Mesenchymal stem cell (in vitro differentiated cells and primary cell): ENCODE data around the gene REXO5.

Source experiments
- DNase-seq: peaks from one replicate; pipeline ENCODE4 v3.0.0-alpha.2; 2013
- H2AFZ ChIP-seq: one replicate; pipeline ENCODE4 v1.6.1; 2013; ENCODE audit warnings: low read depth, mild to moderate bottlenecking, control low read depth, inconsistent platforms, low read length, moderate library complexity
- H2AK5ac ChIP-seq: 2 replicates; pipeline ENCODE4 v1.6.1; 2013; ENCODE audit warnings: low read length, moderate library complexity, mild to moderate bottlenecking, inconsistent platforms; ENCODE audit not compliant: severe bottlenecking
- H2BK120ac ChIP-seq: one replicate; pipeline ENCODE4 v1.6.1; 2013; ENCODE audit warnings: low read depth, mild to moderate bottlenecking, inconsistent platforms, low read length, moderate library complexity
- H2BK12ac ChIP-seq, 2 experiments: one replicate each; pipeline ENCODE4 v1.6.1; 2013; ENCODE audit warnings: inconsistent platforms in 2 of 2, low read length in 2 of 2, mild to moderate bottlenecking in 2 of 2, moderate library complexity in 2 of 2, control low read depth in 1 of 2
- H2BK15ac ChIP-seq: one replicate; pipeline ENCODE4 v1.6.1; 2013; ENCODE audit warnings: mild to moderate bottlenecking, low read depth, inconsistent platforms; ENCODE audit not compliant: poor library complexity, severe bottlenecking
- H2BK5ac ChIP-seq: 2 replicates; pipeline ENCODE4 v1.6.1; 2013; ENCODE audit warnings: low read depth, mild to moderate bottlenecking, low read length, control low read depth, inconsistent platforms; ENCODE audit not compliant: poor library complexity, severe bottlenecking
- H3K14ac ChIP-seq, 2 experiments: one replicate each; pipeline ENCODE4 v1.6.1; 2013; ENCODE audit warnings: inconsistent platforms in 2 of 2, low read length in 2 of 2, control low read depth in 1 of 2, mild to moderate bottlenecking in 1 of 2, moderate library complexity in 1 of 2
- H3K18ac ChIP-seq, 2 experiments: one replicate each; pipeline ENCODE4 v1.6.1; 2013; ENCODE audit warnings: inconsistent platforms in 2 of 2, low read length in 2 of 2, control low read depth in 1 of 2, low read depth in 1 of 2, mild to moderate bottlenecking in 1 of 2
- H3K23ac ChIP-seq, 2 experiments: one replicate each; pipeline ENCODE4 v1.6.1; 2013; ENCODE audit warnings: inconsistent platforms in 2 of 2, low read length in 2 of 2, mild to moderate bottlenecking in 2 of 2, moderate library complexity in 2 of 2, control low read depth in 1 of 2
- H3K27ac ChIP-seq: 2 replicates; pipeline ENCODE4 v1.5.1; 2013; ENCODE audit warnings: mild to moderate bottlenecking, moderate library complexity, low read length, control low read depth, inconsistent platforms; ENCODE audit not compliant: poor library complexity, severe bottlenecking
- H3K27me3 ChIP-seq, 2 experiments: 2 replicates each; pipeline versions ENCODE4 v1.6.1 to v1.7.0; 2013; ENCODE audit warnings: low read length in 2 of 2, mild to moderate bottlenecking in 2 of 2, moderate library complexity in 2 of 2, control low read depth in 1 of 2, inconsistent platforms in 1 of 2; ENCODE audit not compliant: control insufficient read depth in 1 of 2, insufficient read depth in 1 of 2
- H3K36me3 ChIP-seq, 2 experiments: 2 replicates each; pipeline versions ENCODE4 v1.6.1 to v1.7.0; 2013; ENCODE audit warnings: low read length in 2 of 2, control low read depth in 1 of 2, inconsistent platforms in 1 of 2, low read depth in 1 of 2, mild to moderate bottlenecking in 1 of 2; ENCODE audit not compliant: insufficient read depth in 2 of 2, control insufficient read depth in 1 of 2
- H3K4ac ChIP-seq, 2 experiments: one replicate each; pipeline ENCODE4 v1.6.1; 2013; ENCODE audit warnings: inconsistent platforms in 2 of 2, low read length in 2 of 2, mild to moderate bottlenecking in 2 of 2, moderate library complexity in 2 of 2, control low read depth in 1 of 2, low read depth in 1 of 2
- H3K4me1 ChIP-seq: 2 replicates; pipeline ENCODE4 v1.6.1; 2013; ENCODE audit warnings: low read depth, low read length, control low read depth; ENCODE audit not compliant: control insufficient read depth, insufficient read depth
- H3K4me2 ChIP-seq: 2 replicates; pipeline ENCODE4 v1.6.1; 2013; ENCODE audit warnings: low read length, mild to moderate bottlenecking, inconsistent platforms; ENCODE audit not compliant: poor library complexity, severe bottlenecking
- H3K4me3 ChIP-seq, 2 experiments: 2 replicates each; pipeline versions ENCODE4 v1.5.1 to v1.7.0; 2013; ENCODE audit warnings: low read length in 2 of 2, mild to moderate bottlenecking in 2 of 2, control low read depth in 1 of 2, low read depth in 1 of 2; ENCODE audit not compliant: insufficient read depth in 1 of 2
- H3K79me1 ChIP-seq: replicated peaks from 2 replicates; pipeline ENCODE4 v1.6.1; 2013; ENCODE audit warnings: mild to moderate bottlenecking, control low read depth, low read length, inconsistent platforms; ENCODE audit not compliant: poor library complexity, severe bottlenecking
- H3K9ac ChIP-seq: 2 replicates; pipeline ENCODE4 v1.7.0; 2013; ENCODE audit warnings: mild to moderate bottlenecking, low read length, moderate library complexity
- H3K9me3 ChIP-seq: 2 replicates; pipeline ENCODE4 v1.7.0; 2013; ENCODE audit warnings: mild to moderate bottlenecking, low read length; ENCODE audit not compliant: control insufficient read depth
- H4K8ac ChIP-seq: one replicate; pipeline ENCODE4 v1.6.1; 2013; ENCODE audit warnings: inconsistent platforms, mild to moderate bottlenecking, low read length, moderate library complexity
- H4K91ac ChIP-seq: one replicate; pipeline ENCODE4 v1.6.1; 2013; ENCODE audit warnings: mild to moderate bottlenecking, low read length, inconsistent platforms
- WGBS: methylation state at CpG from one replicate; pipeline ENCODE4 v1.1.7; 2013; ENCODE audit warnings: mixed read lengths; 5-methylcytosine and 5-hydroxymethylcytosine counted together

REXO5 gene

GRCh38 chr16:20870122-20870820 lies 63.9 kb downstream of the REXO5 start:
- Histone ChIP-seq H3K27me3 (no peaks in the 10 kb centered on the region), H3K4ac (no peak overlapping the region), H3K4me3 (no peak overlapping the region), H3K4me1 (peaks cover 18% of the 10 kb centered on the region), H3K4me2 (no peak overlapping the region), H2BK120ac (no peak overlapping the region), H2AFZ (no peak overlapping the region), H3K36me3 (peaks cover 4 to 7% of the 10 kb centered on the region in 2 experiments), H4K91ac (no peak overlapping the region), H3K9ac (peak overlapping the region; percentile 30), H3K18ac (no peak overlapping the region), H2AK5ac (no peak overlapping the region), H2BK12ac (peak overlapping the region in 1 of 2 experiments; percentile 22), H3K79me1 (peaks cover 19% of the 10 kb centered on the region), H3K23ac (peak overlapping the region in 1 of 2 experiments; percentile 43), H2BK5ac (no peak overlapping the region), H2BK15ac (no peak overlapping the region), H4K8ac (no peak overlapping the region), H3K14ac (no peak overlapping the region), H3K27ac (no peak overlapping the region), H3K9me3 (no peaks in the 10 kb centered on the region)
- 30% methylated on average over 2 of the region's 2 CpGs for WGBS
- DNase-seq, result no peak

- Histone ChIP-seq H3K9ac (peak overlapping the region; percentile 30), H3K18ac (no peak overlapping the region), H2AK5ac (no peak overlapping the region), H3K79me1 (peaks cover 19% of the 10 kb centered on the region), H4K91ac (no peak overlapping the region), H2AFZ (no peak overlapping the region), H2BK120ac (no peak overlapping the region), H3K36me3 (peaks cover 4 to 7% of the 10 kb centered on the region in 2 experiments), H3K4ac (no peak overlapping the region), H2BK12ac (no peak overlapping the region), H3K4me3 (no peak overlapping the region), H2BK15ac (no peak overlapping the region), H3K9me3 (no peaks in the 10 kb centered on the region), H4K8ac (no peak overlapping the region), H3K4me1 (peaks cover 15% of the 10 kb centered on the region), H3K27me3 (no peaks in the 10 kb centered on the region), H3K23ac (no peak overlapping the region), H3K4me2 (no peak overlapping the region), H2BK5ac (no peak overlapping the region), H3K27ac (no peak overlapping the region), H3K14ac (no peak overlapping the region)
- 50% methylated on average over 2 of the region's 2 CpGs for WGBS
- no peak for DNase-seq
These were observed 64.9 kb downstream of the REXO5 start for GRCh38 chr16:20871258-20871657.

GRCh38 chr16:20871941-20872815 lies 65.9 kb downstream of the REXO5 start:
- no peak overlapping the region for H3K4ac ChIP-seq
- H3K23ac ChIP-seq, result no peak overlapping the region
- no peak overlapping the region for H2BK12ac ChIP-seq
- no peak overlapping the region for H3K9ac ChIP-seq
- no peak overlapping the region for H4K8ac ChIP-seq
- H2AK5ac ChIP-seq, result no peak overlapping the region
- no peak overlapping the region for H2BK120ac ChIP-seq
- 73% methylated on average over 9 of the region's 9 CpGs for WGBS
- H3K4me2 ChIP-seq, result no peak overlapping the region
- no peak overlapping the region for H2BK15ac ChIP-seq
- no peak overlapping the region for H2AFZ ChIP-seq
- DNase-seq, result no peak
- peaks cover 2 to 13% of the 10 kb centered on the region in 2 experiments for H3K36me3 ChIP-seq
- no peak overlapping the region for H3K18ac ChIP-seq
- no peaks in the 10 kb centered on the region for H3K27me3 ChIP-seq
- H3K79me1 ChIP-seq, result peaks cover 14% of the 10 kb centered on the region
- no peak overlapping the region for H2BK5ac ChIP-seq
- H3K4me3 ChIP-seq, result no peak overlapping the region
- H3K4me1 ChIP-seq, result peaks cover 10% of the 10 kb centered on the region
- no peak overlapping the region for H4K91ac ChIP-seq
- no peak overlapping the region for H3K14ac ChIP-seq
- no peaks in the 10 kb centered on the region for H3K9me3 ChIP-seq
- no peak overlapping the region for H3K27ac ChIP-seq

GRCh38 chr16:20873331-20873730 lies 67.0 kb downstream of the REXO5 start:
- no peak overlapping the region for H3K4me3 ChIP-seq
- H4K91ac ChIP-seq, result no peak overlapping the region
- H3K18ac ChIP-seq, result no peak overlapping the region
- no peak overlapping the region for H3K27ac ChIP-seq
- H3K14ac ChIP-seq, result no peak overlapping the region
- H3K9me3 ChIP-seq, result no peaks in the 10 kb centered on the region
- H2AFZ ChIP-seq, result no peak overlapping the region
- H3K27me3 ChIP-seq, result no peaks in the 10 kb centered on the region
- H2BK120ac ChIP-seq, result no peak overlapping the region
- H2BK15ac ChIP-seq, result no peak overlapping the region
- H3K23ac ChIP-seq, result no peak overlapping the region
- peaks cover 10% of the 10 kb centered on the region for H3K4me1 ChIP-seq
- peaks cover 7% of the 10 kb centered on the region for H3K79me1 ChIP-seq
- H3K9ac ChIP-seq, result no peak overlapping the region
- no peak overlapping the region for H3K4ac ChIP-seq
- no peak overlapping the region for H2BK12ac ChIP-seq
- WGBS, result 78% methylated on average over 3 of the region's 3 CpGs
- H3K36me3 ChIP-seq, result peaks cover 0 to 16% of the 10 kb centered on the region in 2 experiments
- H3K4me2 ChIP-seq, result no peak overlapping the region
- no peak for DNase-seq
- H2BK5ac ChIP-seq, result no peak overlapping the region
- peak overlapping the region; percentile 34 for H2AK5ac ChIP-seq
- H4K8ac ChIP-seq, result no peak overlapping the region
